Measurements from ENCODE around the gene TBC1D1. TPM values are rescaled to one million over a fixed set of nuclear protein-coding genes. Genes with fewer than 3 reads are reported as not detected.

The TBC1D1 gene
- total and polyA plus RNA-seq, 2 of the 8 experiments (the other 6 are each of a cell fraction or from before 2014, with no cell fraction given) = 96.9 to 162 TPM

DNA sequence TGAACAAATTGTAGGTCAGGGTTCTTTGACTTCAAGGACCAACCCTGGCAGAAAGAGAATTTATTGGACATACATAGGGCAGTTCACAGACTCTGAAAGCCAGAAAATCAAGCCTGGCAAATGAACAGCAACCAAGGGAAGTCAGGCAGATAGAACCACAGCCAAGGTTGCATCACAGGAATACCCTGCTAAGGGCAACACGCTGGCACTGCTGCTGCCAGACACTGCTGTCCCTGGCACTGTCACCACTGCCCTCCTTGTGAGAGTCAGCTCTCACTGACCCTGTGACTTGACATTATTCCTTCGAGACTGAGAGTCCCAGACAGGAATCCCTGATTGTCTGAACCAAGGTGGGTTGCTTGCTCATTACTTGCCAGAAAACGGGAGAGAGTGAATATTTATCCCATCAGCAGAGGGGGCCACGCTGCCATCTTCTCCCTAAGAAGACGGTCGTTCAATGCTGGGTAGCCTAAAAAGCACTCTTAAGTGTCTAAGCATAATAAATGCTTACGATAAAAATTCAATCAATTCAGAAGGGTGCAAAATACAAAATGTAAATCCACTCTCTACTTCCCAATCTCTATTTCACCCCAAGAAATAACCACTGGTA lies 46.1 kb downstream of the TBC1D1 start (continued):
- TF ChIP-seq RFX5 (IDR thresholded peaks at IDR 0.05; ENCODE audit: borderline replicate concordance, low read depth, low read length) (no peak), JUN (IDR thresholded peaks at IDR 0.05; ENCODE audit: low read depth, low read length) (no peak), SP4 (IDR thresholded peaks at IDR 0.05; ENCODE audit: low read length) (no peak), SIX5 (IDR thresholded peaks at IDR 0.05; ENCODE audit: low read depth, low read length) (no peak), POLR2AphosphoS5 (IDR thresholded peaks at IDR 0.05; ENCODE audit: low read depth, low read length) (no peak), CHD1 (IDR thresholded peaks at IDR 0.05; ENCODE audit: low read depth, low read length) (no peak)
